Measurements from ENCODE around the gene UGT2B17.
"Not testable (repeated sequence)": the region's sequence is repeated elsewhere in the genome, so short reads cannot be mapped to it uniquely, and the experiment has no call there.

Gene UGT2B17

GRCh38 chr4:68576272-68577125, at the start of gene UGT2B17:
Gene UGT2B17 (minus strand): TSS chr4:68576322. CDS start chr4:68568484, 7,838 bp downstream.
- no peak within 1 kb of the TSS for H3K27ac ChIP-seq (ENCODE audit: low read length)
- no peak for TF ChIP-seq CTCF (IDR thresholded peaks at IDR 0.05; ENCODE audit: borderline replicate concordance, extremely low read depth, low read length, poor library complexity, severe bottlenecking)
- no peak for TF ChIP-seq EZH2 (IDR thresholded peaks at IDR 0.05; ENCODE audit: borderline replicate concordance, low read depth, low read length, severe bottlenecking)
- ATAC-seq (ENCODE audit: insufficient read depth, low read depth), result no peak

GRCh38 chr4:68622731-68623130, 46.6 kb upstream of the UGT2B17 start:
- not testable (repeated sequence) for H3K36me3 ChIP-seq (ENCODE audit: insufficient read depth, low read length); H3K79me2 ChIP-seq (ENCODE audit: insufficient read depth, low read length); H3K4me2 ChIP-seq (ENCODE audit: insufficient read depth, low read length); H4K20me1 ChIP-seq (ENCODE audit: insufficient read depth, low read length); DNase-seq; H3K27me3 ChIP-seq (ENCODE audit: insufficient read depth, low read length, poor library complexity); H3K9me3 ChIP-seq (ENCODE audit: insufficient read depth, low read length, severe bottlenecking); H3K4me3 ChIP-seq (ENCODE audit: low read depth in 1 of 2, low read length in 2 of 2); ATAC-seq (ENCODE audit: insufficient read depth, low read depth); H3K9ac ChIP-seq (ENCODE audit: low read depth, low read length); H2AFZ ChIP-seq (ENCODE audit: low read depth, low read length); H3K27ac ChIP-seq (ENCODE audit: low read length); H3K4me1 ChIP-seq (ENCODE audit: insufficient read depth, low read length)

More at GRCh38 chr4:68576272-68577125, at the start of gene UGT2B17:
- Histone ChIP-seq H3K27me3 (ENCODE audit: insufficient read depth, low read length, poor library complexity) (no peaks in the 10 kb centered on the region), H2AFZ (ENCODE audit: low read depth, low read length) (no peak within 1 kb of the TSS), H3K36me3 (ENCODE audit: insufficient read depth, low read length) (no peaks in the 10 kb centered on the region), H3K4me1 (ENCODE audit: insufficient read depth, low read length) (no peaks in the 10 kb centered on the region), H3K4me2 (ENCODE audit: insufficient read depth, low read length) (no peak within 1 kb of the TSS), H3K9ac (ENCODE audit: low read depth, low read length) (no peak within 1 kb of the TSS), H4K20me1 (ENCODE audit: insufficient read depth, low read length) (no peaks in the 10 kb centered on the region), H3K9me3 (ENCODE audit: insufficient read depth, low read length, severe bottlenecking) (no peaks in the 10 kb centered on the region), H3K79me2 (ENCODE audit: insufficient read depth, low read length) (no peaks in the 10 kb centered on the region), H3K4me3 (ENCODE audit: low read depth in 1 of 2, low read length in 2 of 2) (no peak within 1 kb of the TSS)
- no peak for DNase-seq

- no peaks in the 10 kb centered on the region for H3K4me1 ChIP-seq (ENCODE audit: insufficient read depth, low read length)
- ATAC-seq (ENCODE audit: insufficient read depth, low read depth), result no peak
- no peaks in the 10 kb centered on the region for H4K20me1 ChIP-seq (ENCODE audit: insufficient read depth, low read length)
- H2AFZ ChIP-seq (ENCODE audit: low read depth, low read length), result no peak overlapping the region
- no peak overlapping the region for H3K9ac ChIP-seq (ENCODE audit: low read depth, low read length)
- no peak overlapping the region for H3K27ac ChIP-seq (ENCODE audit: low read length)
- no peaks in the 10 kb centered on the region for H3K79me2 ChIP-seq (ENCODE audit: insufficient read depth, low read length)
- TF ChIP-seq EZH2 (IDR thresholded peaks at IDR 0.05; ENCODE audit: borderline replicate concordance, low read depth, low read length, severe bottlenecking) (no peak), CTCF (IDR thresholded peaks at IDR 0.05; ENCODE audit: borderline replicate concordance, extremely low read depth, low read length, poor library complexity, severe bottlenecking) (no peak)
- no peak overlapping the region for H3K4me3 ChIP-seq (ENCODE audit: low read depth in 1 of 2, low read length in 2 of 2)
- H3K4me2 ChIP-seq (ENCODE audit: insufficient read depth, low read length), result no peak overlapping the region
- no peaks in the 10 kb centered on the region for H3K36me3 ChIP-seq (ENCODE audit: insufficient read depth, low read length)
- DNase-seq, result no peak
- H3K9me3 ChIP-seq (ENCODE audit: insufficient read depth, low read length, severe bottlenecking), result no peaks in the 10 kb centered on the region
- no peaks in the 10 kb centered on the region for H3K27me3 ChIP-seq (ENCODE audit: insufficient read depth, low read length, poor library complexity)
Observed at GRCh38 chr4:68617003-68617698, 41.0 kb upstream of the UGT2B17 start.

Data from DND-41 (cell line).